ENCODE data around the gene CETP. TPM values are rescaled to one million over a fixed set of nuclear protein-coding genes. Genes with fewer than 3 reads are reported as not detected.

CETP gene
- total RNA-seq, 2 donors from 2014 or later: not detected

GRCh38 chr16:56969769-56970168 is 8.0 kb downstream of the CETP start:
- no peak for TF ChIP-seq CTCF (IDR thresholded peaks at IDR 0.05)
- no peak for ATAC-seq (ENCODE audit: insufficient number of reproducible peaks, low FRiP score, low read depth)
- DNase-seq (ENCODE audit: low spot score): no peak

GRCh38 chr16:56970934-56971767 is 9.4 kb downstream of the CETP start:
- no peak for DNase-seq (ENCODE audit: low spot score)
- no peak for TF ChIP-seq CTCF (IDR thresholded peaks at IDR 0.05)
- H3K27ac ChIP-seq: no peak overlapping the region
- H3K4me3 ChIP-seq: no peak overlapping the region
- no peaks in the 10 kb centered on the region for H3K4me1 ChIP-seq (ENCODE audit: control insufficient read depth in 1 of 2, low read depth in 2 of 2)
- no peak for ATAC-seq (ENCODE audit: insufficient number of reproducible peaks, low FRiP score, low read depth)
- H3K9me3 ChIP-seq: no peaks in the 10 kb centered on the region
- H3K36me3 ChIP-seq: no peaks in the 10 kb centered on the region
- H3K27me3 ChIP-seq (replicated peaks; ENCODE audit: insufficient read depth): no peaks in the 10 kb centered on the region

More at GRCh38 chr16:56969769-56970168, 8.0 kb downstream of the CETP start:
- Histone ChIP-seq H3K9me3 (no peaks in the 10 kb centered on the region), H3K4me3 (no peak overlapping the region), H3K4me1 (ENCODE audit: control insufficient read depth in 1 of 2, low read depth in 2 of 2) (no peaks in the 10 kb centered on the region), H3K27ac (no peak overlapping the region), H3K36me3 (no peaks in the 10 kb centered on the region), H3K27me3 (replicated peaks; ENCODE audit: insufficient read depth) (no peaks in the 10 kb centered on the region)

- no peak overlapping the region for H3K4me3 ChIP-seq
- H3K27me3 ChIP-seq (replicated peaks; ENCODE audit: insufficient read depth): no peaks in the 10 kb centered on the region
- DNase-seq (ENCODE audit: low spot score) (no peak), ATAC-seq (ENCODE audit: insufficient number of reproducible peaks, low FRiP score, low read depth) (no peak)
- H3K27ac ChIP-seq: no peak overlapping the region
- no peak for TF ChIP-seq CTCF (IDR thresholded peaks at IDR 0.05)
- no peaks in the 10 kb centered on the region for H3K4me1 ChIP-seq (ENCODE audit: control insufficient read depth in 1 of 2, low read depth in 2 of 2)
- no peaks in the 10 kb centered on the region for H3K36me3 ChIP-seq
- no peaks in the 10 kb centered on the region for H3K9me3 ChIP-seq
Measured at GRCh38 chr16:56971768-56972043, 10.0 kb downstream of the CETP start.

GRCh38 chr16:56972403-56973293 is 10.9 kb downstream of the CETP start:
- no peak for ATAC-seq (ENCODE audit: insufficient number of reproducible peaks, low FRiP score, low read depth)
- no peaks in the 10 kb centered on the region for H3K36me3 ChIP-seq
- no peak overlapping the region for H3K27ac ChIP-seq

More at GRCh38 chr16:56972403-56973293, 10.9 kb downstream of the CETP start:
- no peaks in the 10 kb centered on the region for H3K9me3 ChIP-seq
- no peak for DNase-seq (ENCODE audit: low spot score)
- H3K4me3 ChIP-seq: no peak overlapping the region
- no peak for TF ChIP-seq CTCF (IDR thresholded peaks at IDR 0.05)
- no peaks in the 10 kb centered on the region for H3K4me1 ChIP-seq (ENCODE audit: control insufficient read depth in 1 of 2, low read depth in 2 of 2)
- H3K27me3 ChIP-seq (replicated peaks; ENCODE audit: insufficient read depth): no peaks in the 10 kb centered on the region

Data from thoracic aorta (tissue), 2 donors.